Gastroesophageal sphincter (tissue), 4 donors: Measurements from ENCODE around the gene C6orf132. TPM values are rescaled to one million over a fixed set of nuclear protein-coding genes. Genes with fewer than 3 reads are reported as not detected.

Source experiments
- ATAC-seq: fragments of 150-250 bp; one replicate; pipeline ENCODE4 v1.9.1; 2016; ENCODE audit warnings: mild to moderate bottlenecking, moderate library complexity
- H3K27ac ChIP-seq, 4 donors: fragments of 200-600 bp; sonication (generic) in 3 of 4; 1 replicate in 3 of 4; 2 replicates in 1 of 4; pipeline ENCODE4 v1.5.1; 2016 to 2019
- H3K27me3 ChIP-seq: fragments of 200-600 bp; sonication (generic); one replicate; pipeline ENCODE4 v1.5.1; 2019
- H3K36me3 ChIP-seq, 2 donors: fragments of 200-600 bp; sonication (generic); one replicate each; pipeline ENCODE4 v1.5.1; 2019; ENCODE audit warnings: control low read depth in 1 of 2
- H3K4me1 ChIP-seq, 3 donors: fragments of 200-600 bp; sonication (generic); 1 replicate in 2 of 3; 2 replicates in 1 of 3; pipeline ENCODE4 v1.5.1; 2016 to 2019; ENCODE audit warnings: control low read depth in 2 of 3
- H3K4me3 ChIP-seq, 2 donors: fragments of 200-600 bp; sonication (generic); one replicate each; pipeline ENCODE4 v1.5.1; 2019; ENCODE audit warnings: mild to moderate bottlenecking in 1 of 2, moderate library complexity in 1 of 2
- H3K9me3 ChIP-seq, 3 donors: fragments of 200-600 bp; sonication (generic); one replicate each; pipeline ENCODE4 v1.5.1; 2017 to 2019; ENCODE audit warnings: control low read depth in 2 of 3
- CTCF ChIP-seq, 4 experiments: fragments of 200-600 bp in 2 of 4; fragments of 450-650 bp in 2 of 4; sonication (generic) in 1 of 4; IDR thresholded peaks; one replicate each; pipeline ENCODE4 v1.5.1; 2017 to 2019; ENCODE audit warnings: antibody characterized with exemption in 4 of 4, mild to moderate bottlenecking in 2 of 4, moderate library complexity in 2 of 4
- EP300 ChIP-seq: sonication (generic); formaldehyde crosslinking; IDR thresholded peaks from one replicate; pipeline ENCODE4 v1.6.1; 2017; ENCODE audit warnings: antibody characterized with exemption, mild to moderate bottlenecking
- POLR2A ChIP-seq, 2 donors: fragments of 450-650 bp; IDR thresholded peaks; one replicate each; pipeline ENCODE4 v1.6.1; 2017; ENCODE audit warnings: antibody characterized with exemption in 2 of 2, mild to moderate bottlenecking in 2 of 2, moderate library complexity in 1 of 2
- POLR2AphosphoS5 ChIP-seq: sonication (generic); formaldehyde crosslinking; IDR thresholded peaks from one replicate; pipeline ENCODE4 v1.6.1; 2017; ENCODE audit warnings: antibody characterized with exemption
- WGBS, 2 donors: methylation state at CpG; one replicate each; pipeline ENCODE4 v1.1.5; 2018; ENCODE audit warnings: low coverage in 1 of 2; 5-methylcytosine and 5-hydroxymethylcytosine counted together
- total RNA-seq, 4 donors: library from RNA; depleted of rRNA; stranded (reverse); fragments of >200 nt; gene quantifications; one replicate each; pipeline ENCODE4 v1.1.0, GENCODE V29; 2016

Gene C6orf132
- total RNA-seq, 4 donors from 2014 or later, result 0.93 to 12.1 (median 1.4) TPM

GRCh38 chr6:42091718-42092023 is 50.7 kb downstream of the C6orf132 start:
- no peak for ATAC-seq
- no peaks in the 10 kb centered on the region for H3K27me3 ChIP-seq
- no peaks in the 10 kb centered on the region for H3K4me1 ChIP-seq
- H3K4me3 ChIP-seq, result no peak overlapping the region
- H3K9me3 ChIP-seq, result no peaks in the 10 kb centered on the region
- no peak for TF ChIP-seq POLR2A (IDR thresholded peaks at IDR 0.05)
- no peak for TF ChIP-seq EP300
- TF ChIP-seq POLR2AphosphoS5, result no peak
- no peak for TF ChIP-seq CTCF (IDR thresholded peaks at IDR 0.05)
- H3K27ac ChIP-seq, result no peak overlapping the region
- peaks cover 0 to 19% of the 10 kb centered on the region in 2 donors for H3K36me3 ChIP-seq
- WGBS, 2 donors, result 81 to 84% methylated on average over 4 to 9 of the region's 9 CpGs

GRCh38 chr6:42090819-42091717 is 51.4 kb downstream of the C6orf132 start:
- WGBS, 2 donors, result 78 to 79% methylated on average over 7 of the region's 10 CpGs
- no peak overlapping the region for H3K4me3 ChIP-seq
- H3K27me3 ChIP-seq, result no peaks in the 10 kb centered on the region
- TF ChIP-seq POLR2A (IDR thresholded peaks at IDR 0.05) (no peak), CTCF (IDR thresholded peaks at IDR 0.05) (no peak), POLR2AphosphoS5 (no peak)
- no peak for ATAC-seq
- H3K4me1 ChIP-seq, result no peaks in the 10 kb centered on the region
- no peaks in the 10 kb centered on the region for H3K9me3 ChIP-seq
- no peak overlapping the region for H3K27ac ChIP-seq
- peaks cover 0 to 25% of the 10 kb centered on the region in 2 donors for H3K36me3 ChIP-seq

- no peak for TF ChIP-seq POLR2A (IDR thresholded peaks at IDR 0.05)
- TF ChIP-seq POLR2AphosphoS5, result no peak
- no peak for TF ChIP-seq EP300
- TF ChIP-seq CTCF (IDR thresholded peaks at IDR 0.05), result no peak
- 83 to 94% methylated on average over 3 to 7 of the region's 7 CpGs for WGBS, 2 donors
- Histone ChIP-seq H3K27me3 (no peaks in the 10 kb centered on the region), H3K36me3 (peaks cover 0 to 42% of the 10 kb centered on the region in 2 donors), H3K4me3 (no peak overlapping the region), H3K9me3 (no peaks in the 10 kb centered on the region), H3K27ac (no peak overlapping the region), H3K4me1 (no peaks in the 10 kb centered on the region)
- no peak for ATAC-seq
These were observed 54.3 kb downstream of the C6orf132 start for GRCh38 chr6:42088101-42088591.

GRCh38 chr6:42086046-42087035 is 56.1 kb downstream of the C6orf132 start:
- peak; percentile 52 for ATAC-seq
- TF ChIP-seq EP300 (no peak), CTCF (IDR thresholded peaks at IDR 0.05) (peak in 1 of 4 experiments; percentile 9), POLR2A (IDR thresholded peaks at IDR 0.05) (no peak)
- WGBS, 2 donors, result 80 to 96% methylated on average over 4 to 12 of the region's 22 CpGs

More at GRCh38 chr6:42086046-42087035, 56.1 kb downstream of the C6orf132 start:
- Histone ChIP-seq H3K27me3 (no peaks in the 10 kb centered on the region), H3K36me3 (peaks cover 0 to 51% of the 10 kb centered on the region in 2 donors), H3K4me3 (no peak overlapping the region), H3K27ac (no peak overlapping the region), H3K4me1 (no peaks in the 10 kb centered on the region), H3K9me3 (no peaks in the 10 kb centered on the region)
